GM12878 (cell line): ENCODE measurements around the gene YKT6.

Experiments
- CBX5 ChIP-seq: sonication (generic); IDR thresholded peaks from 2 replicates; pipeline ENCODE4 v1.6.1; 2016; ENCODE audit warnings: low read depth, moderate library complexity, mild to moderate bottlenecking, inconsistent platforms
- CHD1 ChIP-seq: IDR thresholded peaks from 2 replicates; pipeline ENCODE4 v1.6.1; 2012; ENCODE audit warnings: low read depth, low read length, improper control_type of control experiment
- EP300 ChIP-seq, 2 experiments: fragments of 150-350 bp in 1 of 2; IDR thresholded peaks; 2 replicates each; pipeline ENCODE4 v1.6.1; 2011 to 2012; ENCODE audit warnings: low read depth in 2 of 2, low read length in 2 of 2, borderline replicate concordance in 1 of 2, improper control_type of control experiment in 1 of 2, inconsistent platforms in 1 of 2; ENCODE audit not compliant: control insufficient read depth in 1 of 2
- POLR2AphosphoS5 ChIP-seq: IDR thresholded peaks from 2 replicates; pipeline ENCODE4 v1.6.1; 2011; ENCODE audit warnings: mild to moderate bottlenecking, low read length, inconsistent platforms
- TF ChIP-seq, protein P1 (sequence below), 3 experiments: IDR thresholded peaks in 2 of 3; conservative IDR thresholded peaks in 1 of 3; 2 replicates each; pipeline ENCODE4 v1.5.1; 2011; ENCODE audit warnings: low read depth in 3 of 3, low read length in 3 of 3, mild to moderate bottlenecking in 3 of 3, control low read depth in 2 of 3, moderate library complexity in 2 of 3, inconsistent platforms in 1 of 3, mixed read lengths in 1 of 3; ENCODE audit not compliant: control insufficient read depth in 2 of 3, insufficient read depth in 1 of 3; ENCODE audit errors: extremely low read depth in 1 of 3
- TF ChIP-seq, protein P2 (sequence below): IDR thresholded peaks from 2 replicates; pipeline ENCODE4 v1.6.1; 2012; ENCODE audit warnings: low read depth, low read length, improper control_type of control experiment
- TF ChIP-seq, protein P3 (sequence below): IDR thresholded peaks from 2 replicates; pipeline ENCODE4 v1.6.1; 2011; ENCODE audit warnings: low read depth, mild to moderate bottlenecking, low read length, moderate library complexity, borderline replicate concordance; ENCODE audit errors: extremely low read depth

DNA sequence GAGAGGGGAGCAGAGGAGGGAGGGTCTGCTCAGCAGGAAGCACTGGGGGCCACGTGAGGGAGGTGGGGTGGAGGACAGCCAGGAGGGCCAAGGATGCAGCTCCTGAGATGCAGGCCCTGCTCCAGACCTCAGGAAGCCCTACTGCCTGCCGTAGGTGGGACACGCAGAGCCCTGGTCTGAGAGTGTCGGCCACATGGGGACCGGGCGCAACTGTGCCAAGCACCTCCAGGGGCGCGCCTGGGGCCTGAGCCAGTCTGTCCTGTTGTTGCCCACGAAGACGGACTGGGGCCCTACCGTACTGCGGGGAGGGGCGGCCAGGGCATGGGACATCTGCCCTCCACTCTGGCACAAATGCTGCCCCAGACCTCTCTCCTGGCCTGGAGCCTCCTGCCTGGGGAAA lies 31.6 kb downstream of the YKT6 start:
- TF ChIP-seq, protein P1, sequence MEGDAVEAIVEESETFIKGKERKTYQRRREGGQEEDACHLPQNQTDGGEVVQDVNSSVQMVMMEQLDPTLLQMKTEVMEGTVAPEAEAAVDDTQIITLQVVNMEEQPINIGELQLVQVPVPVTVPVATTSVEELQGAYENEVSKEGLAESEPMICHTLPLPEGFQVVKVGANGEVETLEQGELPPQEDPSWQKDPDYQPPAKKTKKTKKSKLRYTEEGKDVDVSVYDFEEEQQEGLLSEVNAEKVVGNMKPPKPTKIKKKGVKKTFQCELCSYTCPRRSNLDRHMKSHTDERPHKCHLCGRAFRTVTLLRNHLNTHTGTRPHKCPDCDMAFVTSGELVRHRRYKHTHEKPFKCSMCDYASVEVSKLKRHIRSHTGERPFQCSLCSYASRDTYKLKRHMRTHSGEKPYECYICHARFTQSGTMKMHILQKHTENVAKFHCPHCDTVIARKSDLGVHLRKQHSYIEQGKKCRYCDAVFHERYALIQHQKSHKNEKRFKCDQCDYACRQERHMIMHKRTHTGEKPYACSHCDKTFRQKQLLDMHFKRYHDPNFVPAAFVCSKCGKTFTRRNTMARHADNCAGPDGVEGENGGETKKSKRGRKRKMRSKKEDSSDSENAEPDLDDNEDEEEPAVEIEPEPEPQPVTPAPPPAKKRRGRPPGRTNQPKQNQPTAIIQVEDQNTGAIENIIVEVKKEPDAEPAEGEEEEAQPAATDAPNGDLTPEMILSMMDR (IDR thresholded peaks at IDR 0.05 in 2 of 3, conservative IDR thresholded peaks at IDR 0.05 in 1 of 3; ENCODE audit: control insufficient read depth in 2 of 3, extremely low read depth in 1 of 3, insufficient read depth in 1 of 3, low read depth in 3 of 3, low read length in 3 of 3) = no peak
- TF ChIP-seq, protein P2, sequence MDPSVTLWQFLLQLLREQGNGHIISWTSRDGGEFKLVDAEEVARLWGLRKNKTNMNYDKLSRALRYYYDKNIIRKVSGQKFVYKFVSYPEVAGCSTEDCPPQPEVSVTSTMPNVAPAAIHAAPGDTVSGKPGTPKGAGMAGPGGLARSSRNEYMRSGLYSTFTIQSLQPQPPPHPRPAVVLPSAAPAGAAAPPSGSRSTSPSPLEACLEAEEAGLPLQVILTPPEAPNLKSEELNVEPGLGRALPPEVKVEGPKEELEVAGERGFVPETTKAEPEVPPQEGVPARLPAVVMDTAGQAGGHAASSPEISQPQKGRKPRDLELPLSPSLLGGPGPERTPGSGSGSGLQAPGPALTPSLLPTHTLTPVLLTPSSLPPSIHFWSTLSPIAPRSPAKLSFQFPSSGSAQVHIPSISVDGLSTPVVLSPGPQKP = no peak
- TF ChIP-seq CBX5 (no peak), EP300 (IDR thresholded peaks at IDR 0.05; ENCODE audit: borderline replicate concordance in 1 of 2, control insufficient read depth in 1 of 2, low read depth in 2 of 2, low read length in 2 of 2) (no peak), POLR2AphosphoS5 (no peak), CHD1 (no peak)
- TF ChIP-seq, protein P3, sequence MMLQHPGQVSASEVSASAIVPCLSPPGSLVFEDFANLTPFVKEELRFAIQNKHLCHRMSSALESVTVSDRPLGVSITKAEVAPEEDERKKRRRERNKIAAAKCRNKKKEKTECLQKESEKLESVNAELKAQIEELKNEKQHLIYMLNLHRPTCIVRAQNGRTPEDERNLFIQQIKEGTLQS = no peak
